Stimulated activated CD8-positive, alpha-beta memory T cell treated with anti-CD3 and anti-CD28 coated beads, Interleukin-7, amount 100 ng/mL, for 1 hour (primary cell): ENCODE data around the gene LYPD6.
"Not testable (repeated sequence)": the region's sequence is repeated elsewhere in the genome, so short reads cannot be mapped to it uniquely, and the experiment has no call there.

Experiments
- DNase-seq, 2 donors: peaks; one replicate each; pipeline ENCODE4 v3.0.0-alpha.2; 2020; ENCODE audit warnings: low read depth in 2 of 2

Gene LYPD6, protein sequence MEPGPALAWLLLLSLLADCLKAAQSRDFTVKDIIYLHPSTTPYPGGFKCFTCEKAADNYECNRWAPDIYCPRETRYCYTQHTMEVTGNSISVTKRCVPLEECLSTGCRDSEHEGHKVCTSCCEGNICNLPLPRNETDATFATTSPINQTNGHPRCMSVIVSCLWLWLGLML

DNA sequence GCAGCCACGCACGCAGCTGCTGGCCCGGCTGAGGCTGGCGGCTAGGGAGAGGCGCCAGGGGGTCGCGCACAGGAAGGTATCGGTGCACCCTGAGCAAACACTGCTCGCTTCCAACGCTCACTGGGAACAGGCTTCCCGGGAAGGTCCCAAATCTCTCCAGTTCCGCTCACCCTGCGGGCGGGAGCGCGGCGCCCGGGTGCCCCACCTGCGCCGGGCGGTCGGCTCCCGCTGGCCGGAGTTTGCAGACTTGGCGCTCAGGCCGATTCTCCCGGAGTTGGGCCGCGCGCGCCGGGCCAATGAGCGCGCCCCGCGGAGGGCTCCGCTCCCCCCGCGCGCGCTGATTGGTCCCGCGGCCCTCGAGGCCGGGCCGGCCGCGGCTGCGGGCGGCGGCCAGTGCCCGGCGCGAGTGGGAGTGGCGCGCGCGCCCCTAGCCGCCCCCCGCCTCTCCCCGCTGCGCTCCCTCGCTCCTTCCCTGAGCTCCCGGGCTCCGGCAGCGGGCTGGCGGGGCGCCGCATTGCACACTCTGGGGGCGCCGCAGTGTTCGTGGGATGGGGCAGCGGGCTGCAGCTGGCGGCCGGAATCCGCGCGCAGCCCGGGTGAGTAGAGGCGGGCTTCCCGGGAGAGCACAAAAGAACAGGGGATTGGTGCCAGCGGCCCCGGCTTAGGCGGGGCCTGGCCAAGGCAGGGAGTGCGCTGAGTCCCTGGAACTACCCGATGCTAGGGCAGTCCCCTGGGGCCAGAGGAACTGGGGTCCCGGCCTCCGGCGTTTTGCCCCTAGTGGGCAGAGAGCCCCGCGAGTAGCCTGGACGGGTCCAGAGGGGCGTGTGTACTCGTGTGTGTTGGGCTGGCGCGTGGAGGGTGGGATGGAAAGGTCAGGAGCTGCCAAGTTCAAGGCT is at the start of gene LYPD6:
Gene LYPD6 (plus strand): TSS at position 461 of the 896 bp plus-strand sequence. CDS start 107,122 bp downstream, outside the sequence.
- no peak for DNase-seq

DNA sequence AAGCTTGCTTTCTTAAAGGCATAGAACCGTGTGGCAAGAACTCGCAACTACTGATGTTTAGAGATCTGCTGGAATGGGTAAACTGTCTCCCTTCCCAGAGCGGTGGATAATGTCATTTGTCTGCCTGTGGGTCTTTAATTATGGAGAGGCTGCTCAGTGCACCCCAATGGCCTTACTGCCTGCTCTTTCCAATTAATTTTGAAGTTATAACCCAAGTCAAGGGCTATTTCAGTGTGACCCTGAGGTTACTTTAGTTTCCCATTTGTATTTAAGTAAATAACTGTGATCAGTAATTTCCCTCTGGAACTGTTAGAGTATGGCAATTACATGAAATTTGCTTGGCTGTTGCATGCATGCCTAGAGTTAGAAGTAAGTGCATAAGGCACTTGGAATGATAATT is 48.9 kb upstream of the LYPD6 start:
- no peak for DNase-seq

DNA sequence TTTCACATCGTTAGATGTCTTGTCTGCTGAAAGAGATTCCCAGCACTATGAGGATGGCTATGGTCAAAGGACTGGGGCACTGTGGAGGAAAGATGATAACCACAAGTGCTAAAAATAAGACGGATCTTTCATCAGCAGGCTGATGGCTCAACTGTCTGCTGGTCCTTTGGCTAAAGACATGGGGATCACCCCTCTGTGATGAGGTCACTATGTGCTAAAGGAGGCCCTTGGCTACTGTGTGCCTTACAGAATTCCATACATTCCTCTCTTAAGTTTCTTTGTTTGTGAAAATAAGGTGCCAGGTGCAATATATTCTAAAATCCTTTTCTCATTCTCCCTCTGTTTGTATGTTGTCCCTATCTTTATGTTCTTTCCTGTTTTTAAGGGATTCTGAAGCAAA is 39.7 kb upstream of the LYPD6 start:
- no peak for DNase-seq

DNA sequence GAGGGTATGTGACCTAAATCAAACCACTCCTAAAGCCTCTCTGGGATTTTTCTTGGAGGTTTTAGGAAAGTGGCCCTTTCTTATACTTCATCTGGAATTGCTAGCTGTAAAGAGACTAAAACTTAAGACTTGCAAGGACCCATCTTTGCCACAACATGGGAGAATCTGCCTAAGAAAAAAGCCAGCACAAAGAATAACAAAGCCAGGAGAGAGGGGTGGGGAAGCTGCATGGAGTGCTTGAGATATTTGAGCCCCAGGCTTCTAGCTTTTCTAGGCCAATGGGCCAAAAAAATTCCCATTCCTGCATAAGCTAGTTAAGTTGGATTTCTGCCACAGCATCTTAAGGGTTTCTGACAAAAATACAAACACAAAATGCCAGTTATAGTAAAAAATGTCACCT is 38.5 kb upstream of the LYPD6 start:
- no peak for DNase-seq

DNA sequence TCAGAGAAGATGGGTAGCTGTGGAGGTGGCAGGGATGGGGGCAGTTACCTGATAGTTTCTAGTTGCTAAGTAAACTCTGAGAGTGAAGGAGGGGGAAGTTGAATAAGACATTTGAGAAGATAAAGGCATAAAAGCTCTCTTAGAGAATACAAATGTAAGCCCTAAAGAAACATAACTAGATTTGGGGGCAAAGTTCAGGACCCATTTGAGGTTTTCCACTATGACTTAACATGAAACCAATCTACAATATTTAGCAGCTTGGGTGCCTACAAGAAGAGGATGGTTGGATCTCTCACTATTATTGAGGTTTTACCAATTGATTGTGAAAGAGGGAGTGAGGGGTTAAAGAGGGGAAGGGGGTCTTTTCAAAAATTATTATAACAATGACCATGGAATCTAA is 34.4 kb upstream of the LYPD6 start:
- DNase-seq: no peak

DNA sequence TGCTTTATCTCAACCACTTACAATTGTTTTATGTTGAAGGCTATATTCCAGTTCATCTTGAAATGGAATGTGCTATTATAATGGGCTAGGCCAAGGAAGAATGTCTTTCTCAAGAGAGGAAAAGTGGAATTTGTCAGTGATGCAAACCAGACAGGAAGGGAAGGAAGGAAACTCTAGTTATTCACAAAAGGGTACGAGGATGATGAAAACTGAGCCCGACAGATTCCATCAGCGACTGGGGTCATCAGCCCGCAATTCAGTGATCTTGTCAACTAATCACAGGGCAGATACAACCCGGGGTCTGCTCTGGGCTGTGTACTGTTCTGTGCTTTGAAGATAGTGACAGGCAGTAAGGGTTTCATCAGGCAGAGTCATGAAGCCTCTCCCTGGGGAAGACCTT is 23.4 kb upstream of the LYPD6 start:
- no peak for DNase-seq

DNA sequence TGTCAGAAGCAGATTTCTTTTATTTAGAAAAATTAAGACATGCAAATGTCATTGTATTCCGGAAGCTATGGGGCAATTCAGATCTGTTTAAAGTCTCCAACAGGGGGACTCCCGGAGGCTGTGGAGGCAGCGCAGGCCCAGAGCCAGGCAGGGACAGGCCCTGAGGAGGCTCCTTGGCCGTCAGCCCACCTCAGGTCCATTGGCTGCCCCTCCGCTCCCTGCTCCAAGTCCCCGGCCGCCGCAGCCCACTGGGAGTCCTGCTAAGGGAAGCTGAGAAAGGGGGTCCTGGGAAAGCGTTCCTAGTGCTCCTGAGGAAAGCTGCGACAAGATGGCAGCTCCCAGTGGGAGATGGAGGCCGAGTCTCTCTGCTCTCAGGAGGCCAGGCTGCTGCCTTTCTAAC is 20.0 kb upstream of the LYPD6 start:
- no peak for DNase-seq

DNA sequence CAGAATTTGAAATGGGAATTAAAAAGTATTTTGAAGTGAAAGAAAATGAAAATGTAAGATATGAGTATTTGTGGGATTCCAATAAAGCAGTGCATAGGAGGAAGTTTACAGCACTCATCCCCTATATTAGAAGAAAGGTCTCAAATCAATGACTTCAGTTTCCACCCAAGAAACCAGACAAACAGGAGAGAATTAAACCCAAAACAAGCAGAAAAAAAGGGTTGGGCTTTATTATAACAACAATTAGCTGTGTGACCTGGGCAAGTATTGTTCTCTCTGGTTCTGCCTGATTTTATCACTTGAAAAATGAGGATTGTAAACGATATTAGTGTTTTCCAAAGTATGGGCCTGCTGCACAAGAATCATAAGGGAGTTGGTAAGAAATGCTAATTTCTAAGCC is 18.3 kb upstream of the LYPD6 start:
- DNase-seq: no peak

DNA sequence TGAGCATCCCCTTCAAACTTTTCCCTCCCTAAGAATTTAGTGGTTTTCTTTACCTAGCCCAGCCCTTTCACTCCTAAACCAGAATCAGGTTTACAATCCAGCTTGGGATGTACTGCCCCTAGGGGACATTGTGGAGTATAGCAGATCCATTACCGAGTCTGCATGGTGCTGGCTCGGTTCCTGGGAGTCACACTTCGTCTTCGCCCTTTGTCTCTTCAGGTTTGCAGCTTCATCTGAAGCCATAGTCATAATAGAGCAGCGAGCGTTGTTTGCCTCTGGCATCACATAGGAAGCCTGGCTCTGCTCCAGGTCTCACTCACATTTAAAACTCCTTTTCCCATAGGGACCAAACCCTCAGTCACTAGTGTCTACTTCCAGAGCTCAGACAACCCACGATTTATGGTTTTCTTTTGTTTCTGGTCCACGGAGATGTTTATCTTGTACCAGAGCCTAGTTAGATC is 16.8 kb upstream of the LYPD6 start:
- DNase-seq: no peak

DNA sequence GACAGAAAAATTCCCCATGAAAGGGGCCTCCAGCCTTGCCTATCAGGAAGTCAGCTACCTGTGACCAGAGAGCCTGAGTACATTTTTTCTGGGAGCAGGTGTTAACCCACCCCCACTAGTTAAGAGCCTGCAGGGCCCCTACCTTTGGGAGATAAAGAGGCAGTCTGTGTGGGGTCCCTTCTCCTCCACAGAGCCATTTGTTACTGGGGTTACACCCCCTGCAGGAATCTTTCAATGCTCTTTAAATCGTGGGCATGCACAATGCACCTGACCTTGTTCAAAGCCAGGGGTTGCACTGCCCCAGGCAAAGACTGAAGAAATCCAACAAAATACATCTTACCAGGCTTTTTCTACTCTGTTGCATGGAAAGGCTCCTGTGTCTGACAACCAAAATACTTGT is 15.7 kb upstream of the LYPD6 start:
- no peak for DNase-seq

DNA sequence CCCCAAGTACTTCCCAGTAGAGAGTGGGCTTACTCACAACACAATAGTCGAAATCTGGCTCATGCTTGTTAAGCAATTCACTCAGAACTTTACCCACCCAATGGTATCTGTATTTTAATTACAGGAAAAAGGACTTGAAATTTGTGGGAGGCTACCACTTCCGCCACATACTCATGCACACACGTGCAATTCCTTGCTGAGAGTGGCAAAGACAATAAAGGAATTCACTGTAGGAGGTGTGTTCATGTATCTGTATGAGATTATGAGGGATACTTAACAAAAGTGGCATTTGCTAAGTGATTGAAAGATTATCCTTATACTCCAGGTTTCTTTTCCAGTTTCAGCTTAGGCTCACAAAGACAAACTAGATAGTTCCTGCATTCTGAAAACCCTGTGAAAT is 14.9 kb upstream of the LYPD6 start:
- DNase-seq: no peak

DNA sequence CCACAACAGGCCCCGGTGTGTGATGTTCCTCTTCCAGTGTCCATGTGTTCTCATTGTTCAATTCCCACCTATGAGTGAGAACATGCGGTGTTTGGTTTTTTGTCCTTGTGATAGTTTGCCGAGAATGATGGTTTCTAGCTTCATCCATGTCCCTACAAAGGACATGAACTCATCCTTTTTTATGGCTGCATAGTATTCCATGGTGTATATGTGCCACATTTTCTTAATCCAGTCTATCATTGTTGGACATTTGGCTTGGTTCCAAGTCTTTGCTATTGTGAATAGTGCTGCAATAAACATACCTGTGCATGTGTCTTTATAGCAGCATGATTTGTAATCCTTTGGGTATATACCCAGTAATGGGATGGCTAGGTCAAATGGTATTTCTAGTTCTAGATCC is 11.8 kb upstream of the LYPD6 start:
- not testable (repeated sequence) for DNase-seq

DNA sequence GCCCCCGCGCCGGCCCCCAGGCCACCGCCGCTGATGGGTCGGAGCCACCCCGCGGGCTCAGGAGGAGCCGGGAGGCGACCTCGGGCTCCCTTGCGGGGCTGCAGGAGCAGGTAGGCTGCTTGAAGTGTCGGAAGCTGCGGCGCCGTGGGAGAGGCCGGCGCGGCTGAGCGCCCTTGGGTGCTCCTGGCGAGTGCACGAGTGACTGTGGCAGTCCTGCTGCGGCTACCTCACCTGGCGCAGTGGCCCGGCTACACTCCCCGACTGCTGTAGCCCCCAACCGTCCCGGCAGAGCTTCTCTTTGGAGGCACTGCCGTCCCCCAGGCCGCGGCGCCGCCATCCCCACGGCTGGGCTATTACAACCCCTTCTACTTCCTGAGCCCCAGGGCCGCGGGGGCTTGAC is 10.0 kb upstream of the LYPD6 start:
- DNase-seq: no peak

DNA sequence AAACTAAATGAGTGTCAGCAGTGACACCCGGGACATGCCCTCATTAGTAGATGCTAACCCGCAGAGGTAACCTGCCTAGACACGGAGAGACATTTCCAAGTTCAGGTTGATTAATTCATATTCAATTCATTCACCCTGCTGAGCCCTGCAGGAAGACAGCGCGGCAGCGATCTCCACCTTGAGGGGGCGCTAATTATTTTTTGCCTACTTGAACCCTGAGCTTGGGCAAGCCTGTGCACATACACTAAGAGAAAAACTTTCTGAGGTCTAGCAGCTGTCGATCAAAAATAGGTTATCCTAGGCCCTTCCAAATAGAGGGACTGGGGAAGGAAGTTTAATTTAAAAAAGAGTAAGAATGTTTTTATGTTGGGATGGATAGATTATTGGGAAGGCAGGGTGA is 1.3 kb upstream of the LYPD6 start:
- no peak for DNase-seq

DNA sequence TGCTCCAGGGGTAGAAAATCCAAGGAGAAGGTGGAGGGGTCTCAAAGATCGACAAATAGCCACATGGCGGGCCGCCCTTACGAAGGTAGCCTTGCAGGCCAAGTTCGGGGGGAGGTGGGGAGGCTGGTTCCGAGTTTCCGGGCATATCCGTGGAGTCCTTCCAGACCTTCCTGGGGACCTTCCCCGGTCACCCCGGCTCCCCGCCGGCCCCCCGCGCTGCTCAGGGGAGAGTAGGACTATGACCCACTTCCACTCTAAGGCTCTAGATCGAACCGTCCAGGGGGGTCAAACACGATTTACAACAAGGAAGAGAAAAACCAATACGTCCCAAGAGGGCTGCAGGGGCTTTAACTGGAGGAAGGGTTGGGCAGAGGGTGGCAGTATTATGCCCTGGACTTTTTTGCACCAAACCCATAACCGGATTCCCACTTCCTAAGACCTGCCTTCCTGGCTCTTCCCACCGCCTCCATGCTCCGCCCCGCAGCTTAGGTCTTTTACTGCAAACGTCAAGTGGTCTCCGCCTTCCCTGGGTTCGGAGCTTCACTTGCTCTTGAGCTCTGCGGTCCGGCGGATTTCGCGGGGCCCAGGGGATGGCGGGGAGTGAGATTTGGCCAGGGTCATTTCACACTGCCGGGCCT is 779 bp upstream of the LYPD6 start:
- DNase-seq: no peak

DNA sequence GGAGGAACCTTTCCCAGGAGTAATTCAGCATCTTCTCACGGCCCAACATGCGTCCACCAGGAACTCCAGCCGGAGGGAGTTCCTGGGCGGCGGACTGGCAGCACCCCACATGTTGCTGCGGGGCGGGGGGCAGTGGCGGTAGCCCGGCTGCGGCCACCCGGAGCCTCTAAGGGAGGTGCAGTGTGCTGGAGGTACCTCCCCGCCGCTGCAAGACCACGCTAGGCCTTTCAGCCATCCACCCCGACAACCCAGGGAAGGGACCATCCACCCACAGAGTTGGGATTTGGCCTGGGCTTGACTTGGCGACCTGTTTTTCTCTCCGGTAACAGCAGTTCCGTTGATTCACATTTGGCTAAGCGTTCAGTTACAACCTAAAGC is 625 bp downstream of the LYPD6 start:
- no peak for DNase-seq

DNA sequence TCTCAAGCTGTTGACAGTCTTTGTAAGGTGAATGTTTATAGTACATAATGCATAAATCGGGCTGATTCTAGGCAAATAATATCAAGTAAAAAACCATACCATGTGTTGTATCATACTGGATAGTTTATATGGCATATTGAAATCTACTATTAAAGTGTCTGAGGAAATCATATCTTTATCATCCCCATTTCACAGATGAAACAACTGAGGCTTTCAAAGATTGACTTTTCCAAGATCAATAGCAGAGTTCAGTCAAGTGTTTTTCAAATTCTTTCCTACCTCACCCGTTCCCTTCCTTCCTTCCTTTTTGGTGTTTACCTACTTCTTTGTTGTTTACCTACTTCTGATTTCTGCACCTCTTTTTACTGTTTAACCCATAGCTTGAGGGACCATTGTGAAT is 2.0 kb downstream of the LYPD6 start:
- no peak for DNase-seq

DNA sequence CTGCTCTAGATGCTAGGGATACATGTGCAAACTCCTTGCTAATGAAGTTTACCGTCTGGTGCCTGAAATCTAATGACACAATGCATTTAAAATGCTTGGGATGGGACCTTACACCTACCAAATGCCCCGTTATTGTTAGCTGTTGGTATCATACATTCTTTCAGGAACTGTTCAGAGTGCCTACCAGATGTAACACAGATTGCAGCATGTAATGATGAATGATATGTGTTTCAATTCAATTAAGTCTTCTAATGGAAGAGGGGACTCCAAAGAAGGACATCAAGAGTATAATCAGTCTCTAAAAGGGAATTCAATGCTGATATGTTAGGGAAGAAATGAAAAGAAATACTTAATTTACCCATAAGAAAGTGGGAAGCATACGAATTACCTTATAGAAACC is 3.2 kb downstream of the LYPD6 start:
- no peak for DNase-seq

DNA sequence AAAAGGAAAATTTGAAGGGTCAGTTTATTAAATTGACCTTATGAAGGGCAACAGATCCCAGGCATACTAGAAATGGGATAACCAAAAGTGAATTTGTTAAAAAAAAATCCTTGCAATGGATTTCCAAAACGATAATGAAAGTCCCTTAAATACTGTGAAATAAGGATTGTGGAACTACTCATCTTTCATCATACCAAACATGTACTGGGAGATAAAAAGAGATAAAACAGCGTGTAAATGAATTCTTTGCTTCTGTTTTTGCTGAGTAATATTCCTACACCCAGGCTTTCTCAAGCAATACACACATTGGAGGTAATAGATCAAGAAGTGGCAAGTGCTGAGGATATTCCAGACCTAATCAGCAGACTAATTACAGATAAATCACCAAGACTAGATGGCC is 3.8 kb downstream of the LYPD6 start:
- no peak for DNase-seq

DNA sequence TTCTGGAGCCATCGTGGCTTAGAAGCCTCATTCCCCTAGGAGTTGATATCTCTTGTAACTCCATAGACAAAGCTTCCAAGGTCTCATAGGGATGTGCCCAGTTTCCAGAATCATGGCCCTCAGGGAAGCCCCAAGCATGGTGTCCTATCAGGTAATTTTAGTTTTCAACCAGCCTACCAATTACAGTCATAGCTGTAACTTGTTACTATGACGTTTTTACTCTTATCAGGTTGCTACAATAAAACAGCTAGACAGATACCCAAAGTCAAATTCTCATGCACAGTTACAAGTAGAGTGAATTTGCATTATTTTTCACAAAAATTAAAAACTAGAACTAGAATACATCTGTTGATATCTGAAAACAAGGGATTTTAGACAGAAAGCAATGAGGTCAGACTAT is 8.9 kb downstream of the LYPD6 start:
- DNase-seq: no peak

DNA sequence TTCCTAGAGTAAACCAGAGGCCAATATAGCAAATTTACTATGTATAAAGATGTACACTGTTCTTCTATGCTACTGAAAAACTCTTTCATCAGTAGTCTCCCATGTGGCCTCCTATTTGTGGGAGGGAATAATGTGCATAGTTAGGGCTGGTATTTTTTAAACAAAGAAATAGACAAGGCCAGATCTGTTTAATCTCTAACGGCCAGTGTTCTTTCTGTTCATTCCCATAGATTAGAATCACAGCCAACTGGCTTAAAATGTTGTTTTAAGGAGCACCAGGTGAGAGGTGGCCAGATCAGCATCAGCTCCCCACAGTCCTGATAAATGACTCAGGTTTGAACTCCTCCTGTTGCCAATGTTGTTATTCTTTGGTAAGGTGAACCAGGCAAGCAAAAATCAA is 12.1 kb downstream of the LYPD6 start:
- no peak for DNase-seq

DNA sequence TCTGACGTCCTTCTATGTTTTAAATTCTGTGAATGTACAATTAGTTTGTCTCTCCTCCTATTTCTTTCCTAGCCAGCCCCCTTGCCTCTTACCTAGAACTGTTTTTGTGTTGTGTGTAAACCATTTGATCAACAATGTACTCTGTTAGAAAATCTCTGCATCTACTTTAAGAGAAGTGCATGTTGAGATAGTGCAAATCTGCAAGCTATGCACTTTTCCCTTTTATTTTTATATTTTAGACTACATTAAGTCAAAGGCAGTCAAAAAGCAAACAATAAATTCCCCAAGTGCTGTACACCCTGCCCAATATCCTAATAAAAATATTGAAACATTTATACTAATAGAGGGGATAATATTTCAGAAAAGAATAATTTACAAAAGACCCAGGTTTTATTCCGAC is 13.7 kb downstream of the LYPD6 start:
- no peak for DNase-seq

DNA sequence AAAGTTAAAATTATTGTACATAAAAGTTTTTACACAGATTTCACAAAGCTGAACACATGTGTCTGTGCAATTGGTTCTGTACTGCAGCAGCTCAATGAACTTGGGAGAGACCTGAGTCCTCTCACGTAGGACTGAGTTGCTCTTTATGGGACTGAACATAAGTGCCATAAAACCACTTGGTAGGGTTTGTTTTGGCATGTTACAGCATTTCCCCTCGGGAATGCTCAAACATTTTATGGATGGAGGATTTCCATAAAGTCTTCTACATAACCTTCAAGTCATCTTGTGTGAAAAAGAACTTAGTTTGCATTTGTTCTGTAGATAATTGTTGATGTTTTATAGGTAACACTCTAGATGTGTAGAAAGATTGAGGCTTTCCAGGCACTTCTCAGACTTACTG is 15.9 kb downstream of the LYPD6 start:
- DNase-seq: no peak
